IPS DF 6.9 (cell line): ENCODE results near the gene HLA-DPA1.

Source experiments
- DNase-seq: peaks from one replicate; pipeline ENCODE4 v3.0.0-alpha.2; 2013; ENCODE audit warnings: low read depth, low spot score
- H3K27ac ChIP-seq: one replicate; pipeline ENCODE4 v1.5.1; 2013; ENCODE audit warnings: low read length, control low read depth
- H3K27me3 ChIP-seq: 2 replicates; pipeline ENCODE4 v1.6.1; 2013; ENCODE audit warnings: mild to moderate bottlenecking, low read length; ENCODE audit not compliant: control insufficient read depth, insufficient read depth
- H3K36me3 ChIP-seq: 2 replicates; pipeline ENCODE4 v1.6.1; 2013; ENCODE audit warnings: low read length; ENCODE audit not compliant: control insufficient read depth, insufficient read depth
- H3K4me1 ChIP-seq: 2 replicates; pipeline ENCODE4 v1.6.1; 2013; ENCODE audit warnings: low read length; ENCODE audit not compliant: control insufficient read depth, insufficient read depth
- H3K4me3 ChIP-seq: 2 replicates; pipeline ENCODE4 v1.5.1; 2013; ENCODE audit warnings: mild to moderate bottlenecking, low read length
- H3K9me3 ChIP-seq: 2 replicates; pipeline ENCODE4 v1.6.1; 2013; ENCODE audit warnings: low read length, inconsistent platforms; ENCODE audit not compliant: control insufficient read depth, insufficient read depth
- WGBS: extraction: QIAGEN DNeasy Blood & Tissue Kit; methylation state at CpG from one replicate; pipeline ENCODE4 v1.1.7; 2013; ENCODE audit warnings: mixed read lengths, missing lambda C conversion rate; ENCODE audit not compliant: insufficient read length, insufficient coverage; 5-methylcytosine and 5-hydroxymethylcytosine counted together

Gene HLA-DPA1

DNA sequence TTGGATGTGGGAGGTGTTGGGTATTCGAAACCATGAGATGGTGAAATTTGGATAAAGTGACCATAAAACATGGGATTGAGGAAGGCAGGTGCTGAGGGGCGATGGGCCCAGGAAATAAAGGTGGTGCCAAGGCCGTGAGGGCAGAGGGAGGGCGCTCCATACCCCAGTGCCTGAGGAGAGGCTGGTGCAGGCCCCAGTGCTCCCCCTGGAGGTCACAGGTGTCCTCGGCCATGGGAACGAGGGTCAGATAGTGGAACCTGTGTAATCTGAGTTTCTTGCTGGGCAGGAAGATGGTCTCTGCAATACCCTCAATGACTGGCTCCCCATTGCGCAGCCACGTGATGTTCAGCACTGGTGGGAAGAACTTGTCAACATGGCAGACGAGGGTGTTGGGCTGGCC, 18.5 kb upstream of the HLA-DPA1 start:
- no CpG with 5 or more reads among the region's 9 CpGs for WGBS

GRCh38 chr6:33088931-33089620, 15.6 kb upstream of the HLA-DPA1 start:
- Histone ChIP-seq H3K36me3 (no peaks in the 10 kb centered on the region), H3K4me3 (no peak overlapping the region), H3K27me3 (no peaks in the 10 kb centered on the region), H3K4me1 (no peaks in the 10 kb centered on the region), H3K27ac (no peak overlapping the region), H3K9me3 (no peaks in the 10 kb centered on the region)
- WGBS = no CpG with 5 or more reads among the region's 6 CpGs
- DNase-seq = no peak

More for the DNA sequence above, 18.5 kb upstream of the HLA-DPA1 start:
- Histone ChIP-seq H3K4me3 (no peak overlapping the region), H3K36me3 (no peaks in the 10 kb centered on the region), H3K27ac (no peak overlapping the region), H3K27me3 (no peaks in the 10 kb centered on the region), H3K9me3 (no peaks in the 10 kb centered on the region), H3K4me1 (no peaks in the 10 kb centered on the region)
- DNase-seq = no peak

DNA sequence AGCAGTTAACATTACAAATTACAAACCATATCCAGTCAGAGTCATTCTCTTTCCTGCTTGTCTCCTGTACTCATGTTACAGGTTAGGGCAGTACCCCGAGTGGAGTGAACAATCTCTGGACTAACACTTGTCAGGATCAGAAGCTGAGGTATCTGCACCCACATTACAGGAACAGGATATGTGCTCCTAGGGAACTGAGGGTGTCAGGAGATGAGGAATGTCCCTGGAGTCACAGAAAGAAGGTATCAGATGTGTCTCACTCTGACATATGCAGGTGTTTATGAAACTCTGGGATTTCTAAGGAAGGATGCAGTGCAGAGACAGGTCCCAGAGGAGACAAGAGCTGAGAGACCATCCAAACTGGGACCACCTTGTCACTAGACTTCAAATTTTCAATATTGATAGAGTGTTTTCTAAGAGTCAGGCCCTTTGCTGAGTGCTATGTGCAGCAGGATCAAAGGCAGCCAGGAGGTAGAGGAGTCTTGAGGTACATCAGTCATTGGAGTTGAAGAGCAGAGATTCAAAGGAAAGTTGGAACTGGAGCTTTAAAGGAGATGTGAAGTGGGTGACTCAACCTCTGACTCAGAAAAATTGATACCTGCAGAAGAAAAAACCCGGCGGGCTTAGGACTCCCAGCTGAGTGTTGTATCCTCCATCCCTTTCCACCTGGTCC, 14.9 kb upstream of the HLA-DPA1 start:
- DNase-seq = no peak
- no CpG with 5 or more reads among the region's 3 CpGs for WGBS
- no peaks in the 10 kb centered on the region for H3K27me3 ChIP-seq

GRCh38 chr6:33085627-33086026, 12.2 kb upstream of the HLA-DPA1 start:
- H3K27ac ChIP-seq = no peak overlapping the region
- no CpG with 5 or more reads among the region's 8 CpGs for WGBS
- H3K4me3 ChIP-seq = no peak overlapping the region
- no peaks in the 10 kb centered on the region for H3K36me3 ChIP-seq
- no peak for DNase-seq
- H3K9me3 ChIP-seq = no peaks in the 10 kb centered on the region
- no peaks in the 10 kb centered on the region for H3K4me1 ChIP-seq
- H3K27me3 ChIP-seq = no peaks in the 10 kb centered on the region

More for the DNA sequence above, 14.9 kb upstream of the HLA-DPA1 start:
- H3K9me3 ChIP-seq = no peaks in the 10 kb centered on the region
- H3K27ac ChIP-seq = no peak overlapping the region
- H3K4me1 ChIP-seq = no peaks in the 10 kb centered on the region
- no peaks in the 10 kb centered on the region for H3K36me3 ChIP-seq
- H3K4me3 ChIP-seq = no peak overlapping the region

- no peaks in the 10 kb centered on the region for H3K27me3 ChIP-seq
- DNase-seq = no peak
- H3K9me3 ChIP-seq = no peaks in the 10 kb centered on the region
- H3K4me3 ChIP-seq = no peak overlapping the region
- no peaks in the 10 kb centered on the region for H3K4me1 ChIP-seq
- H3K27ac ChIP-seq = no peak overlapping the region
- H3K36me3 ChIP-seq = no peaks in the 10 kb centered on the region
- no CpG with 5 or more reads among the region's 2 CpGs for WGBS
Measured at GRCh38 chr6:33082702-33083101, 9.3 kb upstream of the HLA-DPA1 start.

- no CpG with 5 or more reads among the region's 16 CpGs for WGBS
- Histone ChIP-seq H3K4me1 (no peaks in the 10 kb centered on the region), H3K36me3 (no peaks in the 10 kb centered on the region), H3K4me3 (peak overlapping the region; percentile 44), H3K9me3 (no peaks in the 10 kb centered on the region), H3K27me3 (no peaks in the 10 kb centered on the region), H3K27ac (no peak overlapping the region)
- DNase-seq = no peak
Measured at GRCh38 chr6:33081098-33081824, 7.8 kb upstream of the HLA-DPA1 start.

GRCh38 chr6:33080127-33081089, 7.0 kb upstream of the HLA-DPA1 start:
- H3K4me3 ChIP-seq = peak overlapping the region; percentile 44
- no CpG with 5 or more reads among the region's 49 CpGs for WGBS
- no peaks in the 10 kb centered on the region for H3K27me3 ChIP-seq
- peak; percentile 70 for DNase-seq
- H3K36me3 ChIP-seq = no peaks in the 10 kb centered on the region
- no peaks in the 10 kb centered on the region for H3K9me3 ChIP-seq
- H3K27ac ChIP-seq = no peak overlapping the region
- H3K4me1 ChIP-seq = no peaks in the 10 kb centered on the region

- H3K4me1 ChIP-seq = no peaks in the 10 kb centered on the region
- H3K36me3 ChIP-seq = no peaks in the 10 kb centered on the region
- WGBS = no CpG with 5 or more reads among the region's 4 CpGs
- no peak overlapping the region for H3K27ac ChIP-seq
- DNase-seq = no peak
- no peaks in the 10 kb centered on the region for H3K9me3 ChIP-seq
- H3K4me3 ChIP-seq = no peak overlapping the region
- no peaks in the 10 kb centered on the region for H3K27me3 ChIP-seq
Measured at GRCh38 chr6:33079580-33079979, 6.1 kb upstream of the HLA-DPA1 start.

GRCh38 chr6:33078919-33079521, 5.6 kb upstream of the HLA-DPA1 start:
- H3K4me3 ChIP-seq = no peak overlapping the region

More at GRCh38 chr6:33078919-33079521, 5.6 kb upstream of the HLA-DPA1 start:
- DNase-seq = no peak
- Histone ChIP-seq H3K9me3 (no peaks in the 10 kb centered on the region), H3K4me1 (no peaks in the 10 kb centered on the region), H3K36me3 (no peaks in the 10 kb centered on the region), H3K27me3 (no peaks in the 10 kb centered on the region), H3K27ac (no peak overlapping the region)
- no CpG with 5 or more reads among the region's 2 CpGs for WGBS
